Smooth muscle cell (in vitro differentiated cells): Measurements from ENCODE around the gene SCLY. TPM values are rescaled to one million over a fixed set of nuclear protein-coding genes. Genes with fewer than 3 reads are reported as not detected.

ENCODE experiments used
- DNase-seq: peaks from one replicate; lab custom pipeline; 2025; ENCODE audit not compliant: unreplicated experiment; lab: John Stamatoyannopoulos, UW
- H2AFZ ChIP-seq: fragments of 200-600 bp; sonication (generic); 2 replicates; pipeline ENCODE4 v1.6.0; 2016; ENCODE audit warnings: antibody characterized with exemption, low read depth, mild to moderate bottlenecking
- H3F3A ChIP-seq: fragments of 200-600 bp; sonication (generic); 2 replicates; pipeline ENCODE4 v1.6.0; 2017; ENCODE audit warnings: antibody characterized with exemption, low read depth
- H3K27ac ChIP-seq: fragments of 200-600 bp; sonication (generic); 2 replicates; pipeline ENCODE4 v1.5.1; 2016; ENCODE audit warnings: low read depth, mild to moderate bottlenecking
- H3K27me3 ChIP-seq: fragments of 200-600 bp; sonication (generic); 2 replicates; pipeline ENCODE4 v1.6.1; 2016; ENCODE audit warnings: low read depth, mild to moderate bottlenecking
- H3K36me3 ChIP-seq: fragments of 200-600 bp; sonication (generic); 2 replicates; pipeline ENCODE4 v1.5.1; 2016; ENCODE audit warnings: low read depth
- H3K4me1 ChIP-seq: fragments of 200-600 bp; sonication (generic); 2 replicates; pipeline ENCODE4 v1.5.1; 2016; ENCODE audit warnings: low read depth
- H3K4me2 ChIP-seq: fragments of 200-600 bp; sonication (generic); 2 replicates; pipeline ENCODE4 v1.6.0; 2016; ENCODE audit warnings: mild to moderate bottlenecking
- H3K4me3 ChIP-seq: fragments of 200-600 bp; sonication (generic); 2 replicates; pipeline ENCODE4 v1.5.1; 2016; ENCODE audit warnings: mild to moderate bottlenecking
- H3K79me2 ChIP-seq: fragments of 200-600 bp; sonication (generic); 2 replicates; pipeline ENCODE4 v1.6.0; 2016; ENCODE audit warnings: low read depth, mild to moderate bottlenecking
- H3K9ac ChIP-seq: fragments of 200-600 bp; sonication (generic); 2 replicates; pipeline ENCODE4 v1.6.0; 2016; ENCODE audit warnings: low read depth
- H3K9me3 ChIP-seq: fragments of 200-600 bp; sonication (generic); replicated peaks from 2 replicates; pipeline ENCODE4 v1.5.1; 2016; ENCODE audit warnings: low read depth
- H4K20me1 ChIP-seq: fragments of 200-600 bp; sonication (generic); 2 replicates; pipeline ENCODE4 v1.6.0; 2016; ENCODE audit warnings: low read depth
- CTCF ChIP-seq: fragments of 200-600 bp; sonication (generic); IDR thresholded peaks from 2 replicates; pipeline ENCODE4 v1.5.1; 2017; ENCODE audit warnings: borderline replicate concordance, mild to moderate bottlenecking, antibody characterized with exemption; ENCODE audit not compliant: insufficient read depth, poor library complexity, severe bottlenecking
- WGBS: methylation state at CpG from one replicate; pipeline ENCODE4 v1.1.7; 2016; ENCODE audit warnings: low lambda C conversion rate; 5-methylcytosine and 5-hydroxymethylcytosine counted together
- polyA plus RNA-seq: library from polyadenylated mRNA; unstranded; fragments of >200 nt; fragmentation: Nextera tagmentation; extraction: Ambion mirVana; gene quantifications from 2 replicates; pipeline ENCODE4 v1.2.1, GENCODE V29; 2016
- total RNA-seq: library from RNA; depleted of rRNA; stranded (reverse); fragments of >200 nt; gene quantifications from 2 replicates; pipeline ENCODE4 v1.2.3, GENCODE V29; 2014

SCLY gene
- total and polyA plus RNA-seq, 2 experiments from 2014 or later: 7.6 to 12.9 TPM

DNA sequence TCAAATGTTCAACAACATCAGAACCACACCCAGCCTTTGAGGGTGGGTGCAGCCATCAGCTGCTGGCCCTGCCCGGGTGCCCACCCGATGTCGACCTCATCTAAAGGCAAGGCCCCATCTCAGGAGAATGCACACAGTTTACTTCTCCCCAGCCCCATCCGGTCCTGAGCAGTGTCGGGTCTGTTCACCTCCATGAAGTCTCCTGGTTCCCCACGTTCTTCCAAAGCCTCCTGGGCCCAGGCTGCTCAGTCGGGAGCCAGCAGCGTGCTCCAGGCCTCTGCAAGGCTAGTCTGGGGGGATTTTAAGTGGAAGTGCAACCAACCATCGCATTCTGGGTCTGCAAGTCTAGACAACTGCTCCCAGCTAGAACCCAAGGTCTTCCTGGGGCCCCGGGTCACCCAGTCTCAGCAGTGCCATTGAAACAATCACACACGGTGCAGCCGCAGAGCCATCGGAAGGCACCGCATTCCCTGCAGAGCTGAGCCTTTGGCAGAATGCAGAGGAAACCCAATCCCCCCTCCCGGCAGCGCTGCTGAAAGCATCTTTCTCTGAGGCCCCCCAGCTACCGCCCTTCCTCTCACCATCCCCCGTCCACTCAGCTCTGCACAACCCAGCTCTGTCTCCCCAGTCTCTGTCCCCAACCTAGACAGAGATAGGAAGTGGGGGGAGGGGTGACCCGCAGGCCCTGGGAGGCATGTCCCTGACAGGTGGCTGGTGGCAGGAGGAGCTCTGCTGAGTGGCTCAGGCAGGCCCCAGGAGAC lies 47.8 kb downstream of the SCLY start:
- Histone ChIP-seq H2AFZ (no peak overlapping the region), H3F3A (no peaks in the 10 kb centered on the region), H3K36me3 (no peaks in the 10 kb centered on the region), H3K9me3 (peaks cover 6% of the 10 kb centered on the region), H3K4me1 (no peaks in the 10 kb centered on the region), H3K27me3 (no peaks in the 10 kb centered on the region), H3K79me2 (no peaks in the 10 kb centered on the region), H3K27ac (no peak overlapping the region), H3K9ac (no peak overlapping the region), H3K4me2 (no peak overlapping the region), H3K4me3 (no peak overlapping the region), H4K20me1 (no peaks in the 10 kb centered on the region)
- 71% methylated on average over 19 of the region's 19 CpGs for WGBS
- TF ChIP-seq CTCF: no peak
- DNase-seq: no peak

- H3F3A ChIP-seq: no peaks in the 10 kb centered on the region
- no peak for DNase-seq
- H3K4me2 ChIP-seq: no peak overlapping the region
- no peak overlapping the region for H3K9ac ChIP-seq
- no peaks in the 10 kb centered on the region for H3K79me2 ChIP-seq
- no peak overlapping the region for H3K27ac ChIP-seq
- no peak for TF ChIP-seq CTCF
- no peaks in the 10 kb centered on the region for H3K4me1 ChIP-seq
- H4K20me1 ChIP-seq: no peaks in the 10 kb centered on the region
- 90% methylated on average over 13 of the region's 13 CpGs for WGBS
- peaks cover 2% of the 10 kb centered on the region for H3K27me3 ChIP-seq
- H2AFZ ChIP-seq: no peak overlapping the region
- H3K36me3 ChIP-seq: no peaks in the 10 kb centered on the region
- H3K4me3 ChIP-seq: no peak overlapping the region
- peaks cover 6% of the 10 kb centered on the region for H3K9me3 ChIP-seq
These were observed 52.8 kb downstream of the SCLY start for GRCh38 chr2:238113611-238114010.

DNA sequence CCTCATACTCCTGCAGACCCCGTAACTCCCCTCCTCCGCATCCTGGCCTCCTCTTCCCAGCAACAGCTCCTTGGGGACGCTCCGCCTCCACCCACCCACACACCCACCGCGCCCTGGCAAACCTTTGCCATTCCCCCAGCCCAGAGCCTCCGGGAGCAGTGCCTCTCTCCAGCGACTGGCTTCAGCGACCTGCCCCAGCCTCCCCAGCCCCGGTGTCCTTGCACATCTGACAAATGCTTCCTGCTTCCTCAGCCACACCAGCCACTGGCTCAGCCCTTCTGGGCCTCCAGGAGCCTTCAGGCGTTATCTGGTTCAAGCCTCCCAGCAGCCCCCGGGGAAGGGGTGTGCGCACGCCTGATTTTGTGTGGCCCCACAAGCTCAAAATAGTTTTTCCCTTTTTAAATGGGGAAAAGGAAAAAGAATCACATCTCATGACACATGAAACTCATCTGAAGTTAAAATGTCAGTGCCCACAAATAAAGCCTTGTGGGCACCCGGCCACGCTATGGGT lies 53.6 kb downstream of the SCLY start:
- WGBS: 93% methylated on average over 16 of the region's 16 CpGs
- H2AFZ ChIP-seq: no peak overlapping the region
- TF ChIP-seq CTCF: no peak

More for the DNA sequence above, 53.6 kb downstream of the SCLY start:
- H3K27ac ChIP-seq: no peak overlapping the region
- H3K9me3 ChIP-seq: peaks cover 6% of the 10 kb centered on the region
- DNase-seq: no peak
- H3F3A ChIP-seq: no peaks in the 10 kb centered on the region
- H3K9ac ChIP-seq: no peak overlapping the region
- H3K4me2 ChIP-seq: no peak overlapping the region
- no peaks in the 10 kb centered on the region for H3K79me2 ChIP-seq
- H4K20me1 ChIP-seq: no peaks in the 10 kb centered on the region
- H3K36me3 ChIP-seq: no peaks in the 10 kb centered on the region
- no peak overlapping the region for H3K4me3 ChIP-seq
- H3K4me1 ChIP-seq: no peaks in the 10 kb centered on the region
- peaks cover 5% of the 10 kb centered on the region for H3K27me3 ChIP-seq
